Measurements from ENCODE around the gene TXNRD1. TPM values are rescaled to one million over a fixed set of nuclear protein-coding genes. Genes with fewer than 3 reads are reported as not detected.
"Not testable (repeated sequence)": the region's sequence is repeated elsewhere in the genome, so short reads cannot be mapped to it uniquely, and the experiment has no call there.

Gene TXNRD1
- 10 to 100 TPM; 54.0 to 72.7 (median 59.0) TPM for polyA plus RNA-seq (ENCODE audit: insufficient read length in 4 of 4)

GRCh38 chr12:104215638-104216297 lies at the start of gene TXNRD1:
Gene TXNRD1, plus strand, starts transcription at chr12:104215779. Its CDS starts 24 bp downstream, at chr12:104215803.
- peak in 3 of 4 donors; percentile 45 to 55 (median 52) for DNase-seq (ENCODE audit: low read depth in 4 of 4, low spot score in 3 of 4)

- no peak for DNase-seq (ENCODE audit: low read depth in 4 of 4, low spot score in 3 of 4)
Measured at GRCh38 chr12:104165801-104166200, 49.8 kb upstream of the TXNRD1 start.

- no peak for DNase-seq (ENCODE audit: low read depth in 4 of 4, low spot score in 3 of 4)
Measured at GRCh38 chr12:104166465-104166864, 49.1 kb upstream of the TXNRD1 start.

GRCh38 chr12:104167519-104168458 lies 47.8 kb upstream of the TXNRD1 start:
- DNase-seq (ENCODE audit: low read depth in 4 of 4, low spot score in 3 of 4), result no peak

GRCh38 chr12:104168596-104168995 lies 47.0 kb upstream of the TXNRD1 start:
- no peak for DNase-seq (ENCODE audit: low read depth in 4 of 4, low spot score in 3 of 4)

GRCh38 chr12:104171785-104172569 lies 43.6 kb upstream of the TXNRD1 start:
- no peak for DNase-seq (ENCODE audit: low read depth in 4 of 4, low spot score in 3 of 4)

- no peak for DNase-seq (ENCODE audit: low read depth in 4 of 4, low spot score in 3 of 4)
Measured at GRCh38 chr12:104172570-104172947, 43.0 kb upstream of the TXNRD1 start.

- not testable (repeated sequence) for DNase-seq (ENCODE audit: low read depth in 4 of 4, low spot score in 3 of 4)
Measured at GRCh38 chr12:104173804-104174203, 41.8 kb upstream of the TXNRD1 start.

GRCh38 chr12:104175726-104176247 lies 39.8 kb upstream of the TXNRD1 start:
- DNase-seq (ENCODE audit: low read depth in 4 of 4, low spot score in 3 of 4), result no peak

GRCh38 chr12:104177336-104177662 lies 38.3 kb upstream of the TXNRD1 start:
- DNase-seq (ENCODE audit: low read depth in 4 of 4, low spot score in 3 of 4), result no peak

- no peak for DNase-seq (ENCODE audit: low read depth in 4 of 4, low spot score in 3 of 4)
Measured at GRCh38 chr12:104177663-104178501, 37.7 kb upstream of the TXNRD1 start.

- DNase-seq (ENCODE audit: low read depth in 4 of 4, low spot score in 3 of 4), result no peak
Measured at GRCh38 chr12:104180374-104180773, 35.2 kb upstream of the TXNRD1 start.

- DNase-seq (ENCODE audit: low read depth in 4 of 4, low spot score in 3 of 4), result no peak
Measured at GRCh38 chr12:104181313-104181712, 34.3 kb upstream of the TXNRD1 start.

GRCh38 chr12:104182144-104182543 lies 33.4 kb upstream of the TXNRD1 start:
- DNase-seq (ENCODE audit: low read depth in 4 of 4, low spot score in 3 of 4), result no peak

- no peak for DNase-seq (ENCODE audit: low read depth in 4 of 4, low spot score in 3 of 4)
Measured at GRCh38 chr12:104182621-104183378, 32.8 kb upstream of the TXNRD1 start.

GRCh38 chr12:104183443-104183842 lies 32.1 kb upstream of the TXNRD1 start:
- DNase-seq (ENCODE audit: low read depth in 4 of 4, low spot score in 3 of 4), result no peak

GRCh38 chr12:104187446-104188155 lies 28.0 kb upstream of the TXNRD1 start:
- DNase-seq (ENCODE audit: low read depth in 4 of 4, low spot score in 3 of 4), result no peak

GRCh38 chr12:104188534-104188933 lies 27.0 kb upstream of the TXNRD1 start:
- no peak for DNase-seq (ENCODE audit: low read depth in 4 of 4, low spot score in 3 of 4)
